ENCODE measurements around the gene HEXB. TPM values are rescaled to one million over a fixed set of nuclear protein-coding genes. Genes with fewer than 3 reads are reported as not detected.

The HEXB gene
- total and polyA plus RNA-seq, 9 of the 15 experiments (the other 6 are each of a cell fraction or from before 2014, with no cell fraction given) = 22.9 to 158 (median 108) TPM

DNA sequence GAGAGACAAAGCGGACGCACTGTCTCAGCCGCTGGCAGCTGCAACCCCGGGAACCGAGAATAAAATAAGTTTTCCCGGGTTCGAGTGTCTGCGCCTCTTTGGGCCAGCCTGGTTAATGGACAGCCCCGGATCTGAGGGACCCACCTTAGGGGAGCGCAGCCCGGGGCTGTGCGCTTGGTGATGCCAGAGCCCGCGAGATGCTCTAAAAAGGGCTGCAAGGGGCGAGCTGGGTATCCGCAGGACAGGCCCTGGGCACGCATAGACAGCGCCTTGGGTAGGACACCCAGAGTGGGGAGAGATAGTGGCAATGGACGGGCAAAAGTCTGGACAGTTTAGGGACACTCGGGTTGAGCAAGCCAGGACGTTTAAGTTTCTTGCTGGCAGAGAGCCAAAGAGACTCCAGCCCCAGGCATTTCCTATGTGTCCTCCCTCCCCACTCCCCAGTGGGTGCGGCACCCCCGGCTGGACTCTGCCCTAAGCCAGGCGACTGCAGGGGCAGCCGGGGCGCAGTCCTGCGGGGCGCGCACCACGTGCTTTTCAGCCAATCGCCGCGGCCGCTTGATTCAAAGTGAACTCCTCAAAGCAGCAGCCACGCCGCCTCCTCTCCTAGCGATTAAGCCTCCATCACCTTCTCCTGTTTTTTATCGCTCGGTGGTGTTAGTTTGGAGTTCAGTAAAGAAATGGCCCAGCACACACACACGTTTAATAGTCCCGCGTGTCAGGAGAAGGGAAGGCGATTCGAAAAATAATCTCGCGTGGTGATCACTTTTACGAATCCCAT is 43.9 kb upstream of the HEXB start:
- H3K9ac ChIP-seq (ENCODE audit: insufficient read depth in 1 of 2, low read depth in 2 of 2, low read length in 2 of 2) = 0 out of 4 replicates have a peak overlapping the region, but pooled peaks of 1 of the 2 experiments have one; percentile 50
- H2AFZ ChIP-seq (ENCODE audit: low read depth, low read length) = peak overlapping the region; percentile 65; the same call in 1 of the 2 replicates
- H3K36me3 ChIP-seq (ENCODE audit: control insufficient read depth, insufficient read depth, low read length) = no peaks in the 10 kb centered on the region
- no TSS peak for BruUV-seq (replicated peaks)
- H3K4me3 ChIP-seq = peak overlapping the region; percentile 36
- intact Hi-C loops (cut with micrococcal nuclease) = loop anchor here (5.0 kb wide), 2 partner anchors 249 to 429 kb away; no protein-coding TSS in a partner anchor
- ChIA-PET CTCF (ENCODE audit: low intra/inter-chr PET ratio) (interaction anchor here (1.1 kb wide), 1 partner anchor 739 kb away, joined by 3 read pairs; no protein-coding TSS in a partner anchor), POLR2A (interaction anchor here (0.6 to 1.9 kb wide), 7 partner anchors 14 to 566 kb away, joined by 3 to 5 read pairs (median 3); no protein-coding TSS in a partner anchor)
- no peaks in the 10 kb centered on the region for H4K20me1 ChIP-seq (replicated peaks; ENCODE audit: control insufficient read depth, insufficient read depth, low read length)
- FAIRE-seq (no peak), ATAC-seq (peak; percentile 13), DNase-seq (ENCODE audit: extremely low read depth in 1 of 4, low spot score in 3 of 4) (peak; percentile 28 to 51 (median 47))
- in situ Hi-C loops (cut with MboI) = loop anchor here (25.0 kb wide), 1 partner anchor 604 kb away; no protein-coding TSS in a partner anchor
- peak overlapping the region; percentile 59 for H3K4me2 ChIP-seq (ENCODE audit: insufficient read depth, low read length)
- peaks cover 15 to 42% of the 10 kb centered on the region in 2 experiments; a peak in 4 of 5 replicates for H3K27me3 ChIP-seq (ENCODE audit: control insufficient read depth in 2 of 2, insufficient read depth in 2 of 2, low read length in 2 of 2)
- 3% methylated on average over 44 of the region's 47 CpGs for WGBS (ENCODE audit: insufficient coverage, low coverage, missing lambda C conversion rate)
- H3K27ac ChIP-seq (ENCODE audit: extremely low read depth, low read depth, low read length) = no peak overlapping the region; the same call in 2 of the 3 replicates
- H3K9me3 ChIP-seq (replicated peaks; ENCODE audit: control insufficient read depth, insufficient read depth, low read depth, low read length) = no peaks in the 10 kb centered on the region
- peaks cover 9 to 19% of the 10 kb centered on the region in 2 experiments; a peak in 3 of 5 replicates for H3K4me1 ChIP-seq (replicated peaks in 1 of 2; ENCODE audit: control insufficient read depth in 2 of 2, insufficient read depth in 2 of 2, low read length in 2 of 2)
- H3K79me2 ChIP-seq (ENCODE audit: control insufficient read depth, insufficient read depth, low read length) = no peaks in the 10 kb centered on the region
- H3K9me1 ChIP-seq (ENCODE audit: control insufficient read depth, insufficient read depth, low read length) = no peaks in the 10 kb centered on the region
- TF ChIP-seq ZFX (CRISPR knock-in tag; IDR thresholded peaks at IDR 0.05) (0 out of 2 replicates have a peak, but pooled peaks have one; percentile 14), ZNF586 (CRISPR knock-in tag; conservative IDR thresholded peaks at IDR 0.05) (no peak), KDM4B (IDR thresholded peaks at IDR 0.05; ENCODE audit: borderline replicate concordance in 2 of 2, low read depth in 1 of 2) (no peak), NFIC (IDR thresholded peaks at IDR 0.05) (peak; percentile 94), KDM5B (IDR thresholded peaks at IDR 0.05; ENCODE audit: insufficient replicate concordance, low read depth, low read length) (no peak), GATA2 (CRISPR knock-in tag; IDR thresholded peaks at IDR 0.05) (no peak), FOXM1 (IDR thresholded peaks at IDR 0.05; ENCODE audit: low read depth) (peak; percentile 77; the same call in 1 of the 2 replicates), FOXM1 (CRISPR knock-in tag; IDR thresholded peaks at IDR 0.05; ENCODE audit: low read depth) (no peak), ZNF589 (CRISPR knock-in tag; IDR thresholded peaks at IDR 0.05; ENCODE audit: low read depth) (no peak), MYNN (IDR thresholded peaks at IDR 0.05) (0 out of 2 replicates have a peak, but pooled peaks have one; percentile 4), MYNN (CRISPR knock-in tag; IDR thresholded peaks at IDR 0.05) (no peak)
- TF ChIP-seq, protein P1, sequence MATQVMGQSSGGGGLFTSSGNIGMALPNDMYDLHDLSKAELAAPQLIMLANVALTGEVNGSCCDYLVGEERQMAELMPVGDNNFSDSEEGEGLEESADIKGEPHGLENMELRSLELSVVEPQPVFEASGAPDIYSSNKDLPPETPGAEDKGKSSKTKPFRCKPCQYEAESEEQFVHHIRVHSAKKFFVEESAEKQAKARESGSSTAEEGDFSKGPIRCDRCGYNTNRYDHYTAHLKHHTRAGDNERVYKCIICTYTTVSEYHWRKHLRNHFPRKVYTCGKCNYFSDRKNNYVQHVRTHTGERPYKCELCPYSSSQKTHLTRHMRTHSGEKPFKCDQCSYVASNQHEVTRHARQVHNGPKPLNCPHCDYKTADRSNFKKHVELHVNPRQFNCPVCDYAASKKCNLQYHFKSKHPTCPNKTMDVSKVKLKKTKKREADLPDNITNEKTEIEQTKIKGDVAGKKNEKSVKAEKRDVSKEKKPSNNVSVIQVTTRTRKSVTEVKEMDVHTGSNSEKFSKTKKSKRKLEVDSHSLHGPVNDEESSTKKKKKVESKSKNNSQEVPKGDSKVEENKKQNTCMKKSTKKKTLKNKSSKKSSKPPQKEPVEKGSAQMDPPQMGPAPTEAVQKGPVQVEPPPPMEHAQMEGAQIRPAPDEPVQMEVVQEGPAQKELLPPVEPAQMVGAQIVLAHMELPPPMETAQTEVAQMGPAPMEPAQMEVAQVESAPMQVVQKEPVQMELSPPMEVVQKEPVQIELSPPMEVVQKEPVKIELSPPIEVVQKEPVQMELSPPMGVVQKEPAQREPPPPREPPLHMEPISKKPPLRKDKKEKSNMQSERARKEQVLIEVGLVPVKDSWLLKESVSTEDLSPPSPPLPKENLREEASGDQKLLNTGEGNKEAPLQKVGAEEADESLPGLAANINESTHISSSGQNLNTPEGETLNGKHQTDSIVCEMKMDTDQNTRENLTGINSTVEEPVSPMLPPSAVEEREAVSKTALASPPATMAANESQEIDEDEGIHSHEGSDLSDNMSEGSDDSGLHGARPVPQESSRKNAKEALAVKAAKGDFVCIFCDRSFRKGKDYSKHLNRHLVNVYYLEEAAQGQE (IDR thresholded peaks at IDR 0.05; ENCODE audit: borderline replicate concordance) = 0 out of 2 replicates have a peak, but pooled peaks have one; percentile 2
- TF ChIP-seq, protein P1 (CRISPR knock-in tag; IDR thresholded peaks at IDR 0.05; ENCODE audit: low read depth) = no peak
